Superior temporal gyrus (tissue), 1 donor: ENCODE data around the gene ALOX5.
"Not testable (repeated sequence)": the region's sequence is repeated elsewhere in the genome, so short reads cannot be mapped to it uniquely, and the experiment has no call there.

ENCODE experiments used
- DNase-seq: peaks from one replicate; pipeline ENCODE4 v3.0.0-alpha.2; 2016; ENCODE audit errors: extremely low spot score

The ALOX5 gene

GRCh38 chr10:45468079-45468478 lies 94.1 kb downstream of the ALOX5 start:
- DNase-seq, result no peak

GRCh38 chr10:45470098-45471012 lies 96.3 kb downstream of the ALOX5 start:
- peak; percentile 58 for DNase-seq

GRCh38 chr10:45471059-45471458 lies 97.0 kb downstream of the ALOX5 start:
- no peak for DNase-seq

- no peak for DNase-seq
These were observed 97.7 kb downstream of the ALOX5 start for GRCh38 chr10:45471531-45472310.

- DNase-seq, result no peak
These were observed 99.1 kb downstream of the ALOX5 start for GRCh38 chr10:45473126-45473525.

- DNase-seq, result no peak
These were observed 102.5 kb downstream of the ALOX5 start for GRCh38 chr10:45476559-45476958.

GRCh38 chr10:45480294-45480693 lies 106.3 kb downstream of the ALOX5 start:
- no peak for DNase-seq

- not testable (repeated sequence) for DNase-seq
These were observed 107.1 kb downstream of the ALOX5 start for GRCh38 chr10:45481100-45481499.

GRCh38 chr10:45483002-45483401 lies 109.0 kb downstream of the ALOX5 start:
- no peak for DNase-seq

- no peak for DNase-seq
These were observed 113.7 kb downstream of the ALOX5 start for GRCh38 chr10:45487735-45488134.

- no peak for DNase-seq
These were observed 114.3 kb downstream of the ALOX5 start for GRCh38 chr10:45488365-45488764.

- no peak for DNase-seq
These were observed 116.3 kb downstream of the ALOX5 start for GRCh38 chr10:45490277-45490676.

GRCh38 chr10:45491061-45491460 lies 117.0 kb downstream of the ALOX5 start:
- no peak for DNase-seq
